Measurements from ENCODE around the gene NUFIP2.

The NUFIP2 gene

DNA sequence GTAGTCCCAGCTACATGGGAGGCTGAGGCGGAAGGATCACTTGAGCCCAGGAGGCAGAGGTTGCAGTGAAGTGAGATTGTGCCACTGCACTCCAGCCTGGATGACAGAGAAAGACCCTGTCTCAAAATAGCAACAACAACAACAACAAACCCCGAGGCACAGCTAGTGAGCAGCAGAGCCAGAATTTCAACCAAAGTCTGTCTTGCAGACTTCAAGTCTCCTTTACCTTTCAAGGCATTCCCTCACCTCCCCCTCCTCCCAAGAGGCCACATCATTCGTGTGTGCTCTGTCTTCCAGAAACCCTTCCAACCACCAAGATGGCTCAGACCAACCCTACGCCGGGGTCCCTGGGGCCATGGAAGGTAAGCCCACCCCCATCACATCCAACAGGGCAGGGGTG lies 45.1 kb downstream of the NUFIP2 start:
- H3K4me3 ChIP-seq (replicated peaks in 1 of 2; ENCODE audit: low read depth in 2 of 2, low read length in 2 of 2), result no peak overlapping the region
- DNase-seq (ENCODE audit: low read depth in 2 of 2), result no peak
- TF ChIP-seq, protein P1, sequence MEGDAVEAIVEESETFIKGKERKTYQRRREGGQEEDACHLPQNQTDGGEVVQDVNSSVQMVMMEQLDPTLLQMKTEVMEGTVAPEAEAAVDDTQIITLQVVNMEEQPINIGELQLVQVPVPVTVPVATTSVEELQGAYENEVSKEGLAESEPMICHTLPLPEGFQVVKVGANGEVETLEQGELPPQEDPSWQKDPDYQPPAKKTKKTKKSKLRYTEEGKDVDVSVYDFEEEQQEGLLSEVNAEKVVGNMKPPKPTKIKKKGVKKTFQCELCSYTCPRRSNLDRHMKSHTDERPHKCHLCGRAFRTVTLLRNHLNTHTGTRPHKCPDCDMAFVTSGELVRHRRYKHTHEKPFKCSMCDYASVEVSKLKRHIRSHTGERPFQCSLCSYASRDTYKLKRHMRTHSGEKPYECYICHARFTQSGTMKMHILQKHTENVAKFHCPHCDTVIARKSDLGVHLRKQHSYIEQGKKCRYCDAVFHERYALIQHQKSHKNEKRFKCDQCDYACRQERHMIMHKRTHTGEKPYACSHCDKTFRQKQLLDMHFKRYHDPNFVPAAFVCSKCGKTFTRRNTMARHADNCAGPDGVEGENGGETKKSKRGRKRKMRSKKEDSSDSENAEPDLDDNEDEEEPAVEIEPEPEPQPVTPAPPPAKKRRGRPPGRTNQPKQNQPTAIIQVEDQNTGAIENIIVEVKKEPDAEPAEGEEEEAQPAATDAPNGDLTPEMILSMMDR (IDR thresholded peaks at IDR 0.05; ENCODE audit: low read depth, low read length), result no peak

GRCh38 chr17:29247219-29247618 lies 46.7 kb downstream of the NUFIP2 start:
- DNase-seq (ENCODE audit: low read depth in 2 of 2), result no peak
- no peak overlapping the region for H3K4me3 ChIP-seq (replicated peaks in 1 of 2; ENCODE audit: low read depth in 2 of 2, low read length in 2 of 2)
- TF ChIP-seq, protein P1 (IDR thresholded peaks at IDR 0.05; ENCODE audit: low read depth, low read length), result no peak

- H3K4me3 ChIP-seq (replicated peaks in 1 of 2; ENCODE audit: low read depth in 2 of 2, low read length in 2 of 2), result no peak within 1 kb of the TSS
- TF ChIP-seq, protein P1 (IDR thresholded peaks at IDR 0.05; ENCODE audit: low read depth, low read length), result no peak
- no peak for DNase-seq (ENCODE audit: low read depth in 2 of 2)
Measured at GRCh38 chr17:29246628-29247027, 47.3 kb downstream of the NUFIP2 start, which contains the start of gene CRYBA1. TSS of gene CRYBA1 (plus strand) at chr17:29246859. CDS start at chr17:29246864, 5 bp downstream.

DNA sequence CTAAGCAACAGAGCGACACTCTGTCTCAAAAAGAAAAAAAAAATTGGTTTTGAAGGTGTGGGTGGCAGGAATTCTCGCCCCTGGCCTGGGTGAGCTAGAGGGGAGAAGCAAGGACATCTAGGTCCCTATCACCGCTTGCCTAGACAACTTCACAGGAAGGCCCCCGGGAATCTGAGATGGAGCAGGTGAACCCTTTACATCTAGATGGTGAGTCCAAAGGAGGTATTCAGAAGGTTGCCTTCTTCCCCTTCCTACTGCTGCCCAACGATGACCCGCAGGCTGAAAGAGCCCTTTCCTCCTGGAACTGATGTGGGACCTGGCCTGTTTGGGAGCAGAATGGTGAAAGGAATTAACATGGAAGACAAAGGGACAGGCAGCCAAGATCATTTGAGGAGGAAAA lies 48.5 kb downstream of the NUFIP2 start:
- TF ChIP-seq, protein P1 (IDR thresholded peaks at IDR 0.05; ENCODE audit: low read depth, low read length), result no peak

GRCh38 chr17:29243792-29244191 lies 50.2 kb downstream of the NUFIP2 start:
- TF ChIP-seq, protein P1 (IDR thresholded peaks at IDR 0.05; ENCODE audit: low read depth, low read length), result peak; percentile 67
- peak in 1 of 2 donors; percentile 57 for DNase-seq (ENCODE audit: low read depth in 2 of 2)
- H3K4me3 ChIP-seq (replicated peaks in 1 of 2; ENCODE audit: low read depth in 2 of 2, low read length in 2 of 2), result no peak overlapping the region

More for the DNA sequence above, 48.5 kb downstream of the NUFIP2 start:
- DNase-seq (ENCODE audit: low read depth in 2 of 2), result no peak
- H3K4me3 ChIP-seq (replicated peaks in 1 of 2; ENCODE audit: low read depth in 2 of 2, low read length in 2 of 2), result no peak overlapping the region

GRCh38 chr17:29242790-29243189 lies 51.2 kb downstream of the NUFIP2 start:
- TF ChIP-seq, protein P1 (IDR thresholded peaks at IDR 0.05; ENCODE audit: low read depth, low read length), result no peak
- H3K4me3 ChIP-seq (replicated peaks in 1 of 2; ENCODE audit: low read depth in 2 of 2, low read length in 2 of 2), result no peak overlapping the region
- DNase-seq (ENCODE audit: low read depth in 2 of 2), result no peak

DNA sequence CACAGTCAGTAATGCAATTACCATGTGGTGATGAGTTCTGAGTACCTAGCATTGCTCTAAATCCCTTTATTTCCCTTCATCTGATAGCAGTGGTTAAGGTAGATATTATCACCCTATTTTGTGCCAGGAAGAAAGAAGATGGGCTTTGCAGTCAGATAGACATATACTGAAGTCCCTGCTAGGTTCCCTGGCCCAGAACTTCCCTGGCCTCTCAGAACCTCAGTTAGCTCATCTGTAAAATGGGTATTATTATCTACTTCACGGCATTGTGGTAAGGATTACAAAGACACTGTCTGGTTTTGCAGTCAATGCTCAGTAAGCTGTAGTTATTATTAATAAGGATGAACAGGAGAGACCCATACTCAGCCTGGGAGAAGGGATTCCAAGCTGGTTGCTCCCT lies 51.9 kb downstream of the NUFIP2 start:
- DNase-seq (ENCODE audit: low read depth in 2 of 2), result no peak
- no peak overlapping the region for H3K4me3 ChIP-seq (replicated peaks in 1 of 2; ENCODE audit: low read depth in 2 of 2, low read length in 2 of 2)
- TF ChIP-seq, protein P1 (IDR thresholded peaks at IDR 0.05; ENCODE audit: low read depth, low read length), result no peak

Measured in cardiac fibroblast (primary cell).